GM19463 (cell line): Measurements from ENCODE around the gene HELZ.
A peak's percentile ranks its signal among the peaks of the same experiment; 100 is the strongest.
"Not testable (repeated sequence)": the region's sequence is repeated elsewhere in the genome, so short reads cannot be mapped to it uniquely, and the experiment has no call there.

ENCODE experiments used
- ATAC-seq: cut with Tn5 transposase; IDR thresholded peaks from one replicate; pipeline ENCODE4 v1.9.1; 2021; ENCODE audit warnings: mild to moderate bottlenecking, moderate library complexity; ENCODE audit not compliant: unreplicated experiment

The HELZ gene

GRCh38 chr17:67271187-67271586, 26.2 kb upstream of the HELZ start:
- not testable (repeated sequence) for ATAC-seq

GRCh38 chr17:67270416-67270815, 25.4 kb upstream of the HELZ start:
- no peak for ATAC-seq

DNA sequence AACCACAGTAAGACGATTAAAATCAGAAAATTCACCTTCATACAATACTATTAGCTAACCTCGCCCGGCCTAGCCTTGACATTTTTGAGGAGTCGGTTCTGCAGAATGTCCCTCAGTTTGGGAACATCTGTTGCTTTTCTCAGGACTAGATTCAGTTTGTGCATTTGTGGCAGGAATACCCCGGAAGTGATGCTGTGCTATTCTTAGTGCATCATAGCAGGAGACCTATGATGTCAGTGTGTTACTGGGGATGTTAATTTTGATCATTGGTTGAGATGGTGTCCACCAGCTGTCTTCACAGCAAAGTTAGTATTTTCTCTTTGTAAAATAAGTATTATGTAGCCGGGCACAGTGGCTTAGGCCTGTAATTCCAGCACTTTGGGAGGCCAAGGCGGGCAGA, 21.5 kb upstream of the HELZ start:
- no peak for ATAC-seq

- ATAC-seq, result no peak
Observed at GRCh38 chr17:67265436-67266019, 20.5 kb upstream of the HELZ start.

DNA sequence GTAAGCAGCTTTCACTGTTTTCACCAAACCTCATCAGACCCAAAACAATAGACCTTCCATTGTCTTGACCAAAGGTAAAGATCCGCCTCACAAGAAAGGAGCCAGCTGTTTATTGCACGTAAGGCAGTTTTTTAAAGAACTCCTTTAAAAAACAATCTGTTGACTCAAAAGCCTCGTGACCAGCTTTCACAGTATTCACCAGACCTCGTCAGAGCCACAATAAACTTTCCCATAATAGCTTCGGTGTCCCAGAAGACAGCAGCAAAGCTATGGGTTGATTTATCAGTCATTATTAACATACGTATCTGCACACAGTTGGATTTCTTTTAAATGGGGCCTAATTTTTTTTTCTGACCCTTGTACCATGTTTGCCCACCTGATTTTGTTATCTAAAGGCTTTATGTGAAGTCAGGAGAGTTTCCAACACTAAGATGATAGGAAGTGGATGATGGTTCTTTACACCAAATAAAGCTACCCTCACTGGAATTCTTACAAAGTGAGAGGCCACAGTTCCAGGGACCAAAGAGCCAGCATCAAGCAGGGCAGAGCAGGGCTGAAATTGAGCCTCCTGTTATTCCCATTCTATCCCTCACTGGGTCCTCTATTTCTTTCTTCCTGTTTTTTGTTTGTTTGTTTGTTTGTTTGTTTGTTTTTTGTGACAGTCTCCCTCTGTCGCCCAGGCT, 17.6 kb upstream of the HELZ start:
- ATAC-seq, result no peak

GRCh38 chr17:67260170-67260987, 15.4 kb upstream of the HELZ start:
- ATAC-seq, result no peak

DNA sequence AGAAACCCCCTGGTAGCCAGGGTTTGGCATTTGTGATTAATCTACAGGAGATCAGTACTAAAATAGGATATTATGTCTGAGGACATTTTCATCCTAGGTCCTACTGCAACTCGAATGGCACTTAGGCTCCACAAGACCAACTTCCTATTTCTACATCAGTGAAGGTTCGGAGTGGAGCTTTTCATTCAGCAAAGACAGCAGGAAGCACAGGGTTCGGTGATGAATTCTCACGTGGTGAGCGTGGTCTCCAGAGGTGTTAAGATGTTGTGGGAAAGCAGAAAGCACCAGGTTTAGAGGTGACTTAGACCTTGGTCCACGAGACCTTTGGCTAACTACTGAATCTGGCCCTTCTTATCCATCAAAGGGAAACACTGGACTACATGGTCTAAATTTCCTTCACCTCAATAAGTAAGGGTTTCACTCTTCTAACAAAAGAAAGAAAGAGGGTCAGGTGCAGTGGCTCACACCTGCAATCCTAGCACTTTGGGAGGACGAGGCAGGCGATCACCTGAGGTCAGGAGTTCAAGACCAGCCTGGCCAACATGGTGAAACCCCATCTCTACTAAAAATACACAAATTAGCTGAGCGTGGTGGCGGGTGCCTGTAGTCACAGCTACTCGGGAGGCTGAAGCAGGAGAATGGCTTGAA, 13.9 kb upstream of the HELZ start:
- ATAC-seq, result no peak

GRCh38 chr17:67256075-67256732, 11.2 kb upstream of the HELZ start:
- ATAC-seq, result no peak

DNA sequence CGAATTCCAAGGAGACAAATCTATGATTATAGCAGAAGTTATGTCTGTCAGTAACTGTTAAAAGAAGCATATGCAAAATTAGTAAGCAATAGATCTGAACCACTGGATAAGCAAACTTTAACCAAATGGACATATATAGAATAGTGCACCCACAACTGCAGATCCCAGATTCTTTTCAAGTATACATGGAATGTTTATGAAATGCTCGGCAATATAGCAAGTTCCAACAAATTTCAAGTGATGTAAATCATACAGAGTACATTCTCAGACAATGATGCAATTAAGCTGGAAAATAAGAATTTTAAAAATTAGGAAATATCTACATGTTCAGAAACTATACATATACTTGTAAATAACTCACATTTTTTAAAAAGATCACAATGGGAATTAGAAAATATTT, 8.4 kb upstream of the HELZ start:
- no peak for ATAC-seq

DNA sequence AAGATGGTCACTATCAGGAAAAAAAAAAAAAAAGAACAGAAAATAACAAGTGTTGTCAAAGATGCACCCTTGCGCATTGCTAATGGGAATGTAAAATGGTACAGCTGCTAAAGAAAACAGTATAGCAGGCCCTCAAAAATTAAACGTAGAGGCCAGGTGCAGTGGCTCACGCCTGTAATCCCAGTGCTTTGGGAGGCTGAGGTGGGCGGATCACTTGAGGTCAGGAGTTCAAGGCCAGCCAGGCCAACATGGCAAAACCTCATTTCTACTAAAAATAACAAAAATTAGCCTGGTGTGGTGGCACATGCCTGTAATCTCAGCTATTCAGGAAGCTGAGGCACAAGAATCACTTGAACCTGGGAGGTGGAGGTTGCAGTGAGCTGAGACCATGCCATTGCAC, 6.6 kb upstream of the HELZ start:
- not testable (repeated sequence) for ATAC-seq

GRCh38 chr17:67248291-67248690, 3.3 kb upstream of the HELZ start:
- ATAC-seq, result no peak

DNA sequence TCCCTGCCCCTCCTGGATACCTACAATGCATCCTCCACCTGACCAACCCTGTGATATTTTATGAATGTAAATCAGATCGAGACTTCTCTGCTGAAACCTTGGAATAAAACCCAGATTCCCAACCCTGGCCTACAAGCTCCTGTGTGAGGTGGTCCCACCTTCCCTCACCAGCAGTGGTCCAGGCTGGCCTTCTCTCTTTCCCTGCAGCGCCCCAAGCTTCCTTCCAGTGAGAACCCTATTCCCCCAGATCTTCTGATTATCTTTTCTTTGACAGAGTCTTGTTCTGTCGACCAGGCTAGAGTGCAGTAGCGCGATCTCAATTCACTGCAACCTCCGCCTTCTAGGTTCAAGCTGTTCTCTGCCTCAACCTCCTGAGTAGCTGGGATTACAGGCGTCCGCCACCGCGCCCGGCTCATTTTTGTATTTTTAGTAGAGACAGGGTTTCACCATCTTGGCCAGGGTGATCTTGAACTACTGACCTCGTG, 2.5 kb upstream of the HELZ start:
- ATAC-seq, result no peak

GRCh38 chr17:67246653-67247415, 1.8 kb upstream of the HELZ start:
- peak; percentile 60 for ATAC-seq

- ATAC-seq, result no peak
Observed at GRCh38 chr17:67246403-67246652, 1.3 kb upstream of the HELZ start.

DNA sequence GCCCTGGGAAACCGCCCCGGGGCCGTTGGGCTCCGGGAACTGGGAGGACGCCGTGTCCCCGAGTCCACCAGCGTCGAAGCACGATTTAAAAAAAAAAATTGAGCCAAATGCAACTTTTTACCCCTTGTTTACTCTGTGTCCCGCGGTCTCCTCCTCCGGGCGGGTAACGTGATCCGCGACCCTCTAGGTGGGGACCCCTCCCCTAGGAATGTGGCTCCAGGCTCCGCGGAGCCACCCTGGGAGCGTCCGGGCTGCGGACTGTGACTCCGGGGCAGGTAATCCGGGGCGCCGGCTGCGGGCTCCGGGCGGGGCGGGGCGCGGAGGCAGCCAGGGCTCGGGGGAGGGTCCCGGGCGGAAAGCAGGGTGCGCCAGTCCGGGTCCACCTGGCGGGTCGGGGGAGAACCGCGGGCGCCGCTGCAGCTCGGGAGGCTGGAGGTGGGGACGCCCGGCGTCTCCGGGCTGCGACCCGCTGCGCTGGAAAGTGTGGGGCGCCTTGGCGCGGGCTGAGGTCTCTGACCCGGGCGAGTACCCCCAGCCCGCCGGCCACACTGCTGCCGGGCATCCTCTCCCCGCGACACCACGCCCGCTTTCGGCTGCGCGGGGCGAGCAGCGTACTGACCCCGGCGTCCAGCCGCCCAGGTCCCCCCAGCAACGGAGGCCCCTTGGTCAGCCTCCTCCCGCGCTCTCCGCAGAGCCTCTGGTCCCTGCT, 852 bp upstream of the HELZ start:
- ATAC-seq, result no peak

DNA sequence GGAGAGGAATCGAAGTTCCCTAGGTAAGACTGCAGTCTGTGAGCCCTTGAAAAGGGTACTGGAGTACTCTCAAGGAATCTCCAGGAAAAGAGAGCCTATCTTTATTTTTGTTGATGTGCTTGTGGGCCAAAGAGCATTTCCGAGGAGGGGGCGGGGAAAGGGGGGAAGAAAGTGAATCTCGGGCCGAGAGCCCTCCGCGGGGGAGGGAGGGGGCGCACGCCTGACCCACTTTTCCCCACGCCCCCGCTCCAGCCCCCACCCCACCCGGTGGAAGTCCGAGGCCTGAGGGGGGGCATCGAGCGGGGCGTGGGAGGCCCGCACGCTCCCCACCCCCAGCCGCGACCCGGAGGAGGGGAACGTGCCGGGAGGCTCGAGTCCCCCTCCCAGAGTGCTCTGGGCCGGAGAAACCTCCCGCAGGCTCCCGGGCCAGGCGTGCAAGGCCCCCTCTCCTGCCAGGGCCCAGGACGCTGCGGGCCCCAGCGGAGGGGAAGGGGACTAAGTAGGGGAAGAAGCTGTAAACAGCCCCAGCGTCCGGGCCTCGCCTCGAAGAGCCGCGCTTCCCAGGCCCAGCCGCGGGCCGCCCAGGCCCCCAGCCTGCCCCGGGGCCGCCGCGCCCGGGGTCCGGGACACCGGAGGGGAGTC, 444 bp downstream of the HELZ start:
- ATAC-seq, result peak; percentile 15

DNA sequence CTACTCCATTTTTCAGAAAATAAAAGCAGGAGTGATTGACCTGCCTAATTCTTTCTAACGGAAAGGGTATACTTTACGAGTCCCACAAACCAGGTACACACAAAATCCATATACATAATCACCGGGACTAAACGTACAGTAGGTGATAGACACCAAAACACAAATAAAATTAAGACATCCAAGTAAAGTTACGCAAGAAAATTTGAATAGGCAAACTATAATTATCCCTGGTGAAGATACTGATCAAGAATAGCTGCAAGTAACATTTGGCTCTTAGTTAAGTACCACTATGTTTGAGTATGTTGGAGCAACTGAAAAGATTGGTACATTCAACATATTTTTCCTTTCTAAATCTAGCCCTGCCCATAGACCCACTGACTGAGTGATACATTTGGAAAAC, 1.7 kb downstream of the HELZ start:
- ATAC-seq, result no peak

DNA sequence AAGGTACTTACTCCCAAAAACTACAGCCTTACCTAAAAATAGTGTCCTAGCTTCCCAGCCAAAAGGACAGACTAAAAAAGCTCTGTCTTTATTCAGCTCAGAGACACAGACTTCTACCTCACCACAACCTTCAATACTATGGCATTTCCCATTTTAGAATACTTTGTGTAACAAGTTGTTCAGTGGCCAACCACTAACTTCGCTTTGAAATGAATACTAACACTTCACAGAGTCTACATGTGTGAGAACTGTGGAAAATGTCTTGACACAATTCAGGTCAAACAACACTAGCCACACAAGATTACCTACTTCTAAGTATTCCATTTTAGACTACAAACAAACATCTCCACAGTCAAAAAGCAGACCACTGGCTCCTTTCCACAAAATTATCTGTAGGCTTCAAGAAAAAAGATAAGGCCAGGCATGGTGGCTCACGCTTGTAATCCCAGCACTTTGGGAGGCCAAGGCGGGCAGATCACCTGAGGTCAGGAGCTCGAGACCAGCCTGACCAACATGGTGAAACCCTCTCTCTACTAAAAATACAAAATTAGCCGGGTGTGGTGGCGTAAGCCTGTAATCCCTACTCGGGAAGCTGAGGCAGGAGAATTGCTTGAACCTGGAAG, 3.2 kb downstream of the HELZ start:
- ATAC-seq, result no peak

DNA sequence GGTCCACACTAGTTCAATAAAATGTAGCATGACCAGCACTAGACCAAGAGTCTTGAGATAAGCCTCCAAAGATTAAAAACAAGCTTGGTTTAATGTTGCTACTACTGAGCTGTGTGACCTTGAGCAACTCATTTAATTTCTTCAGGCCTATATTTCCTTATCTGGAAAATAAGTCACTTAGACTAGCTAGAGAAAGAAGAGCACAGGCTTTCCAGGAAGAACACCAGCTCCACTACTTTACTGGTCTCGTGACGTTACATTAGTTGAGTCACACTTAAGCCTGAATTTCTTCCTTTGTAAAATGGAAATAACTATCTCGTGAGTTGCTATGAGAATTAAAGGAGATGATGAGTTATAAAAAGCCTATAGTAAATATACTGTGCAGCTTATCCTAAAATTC, 5.4 kb downstream of the HELZ start:
- no peak for ATAC-seq
